ENCODE results near the gene UNG. TPM values are rescaled to one million over a fixed set of nuclear protein-coding genes. Genes with fewer than 3 reads are reported as not detected.

The UNG gene
- total RNA-seq: 78.5 and 80.0 TPM in 2 replicates

DNA sequence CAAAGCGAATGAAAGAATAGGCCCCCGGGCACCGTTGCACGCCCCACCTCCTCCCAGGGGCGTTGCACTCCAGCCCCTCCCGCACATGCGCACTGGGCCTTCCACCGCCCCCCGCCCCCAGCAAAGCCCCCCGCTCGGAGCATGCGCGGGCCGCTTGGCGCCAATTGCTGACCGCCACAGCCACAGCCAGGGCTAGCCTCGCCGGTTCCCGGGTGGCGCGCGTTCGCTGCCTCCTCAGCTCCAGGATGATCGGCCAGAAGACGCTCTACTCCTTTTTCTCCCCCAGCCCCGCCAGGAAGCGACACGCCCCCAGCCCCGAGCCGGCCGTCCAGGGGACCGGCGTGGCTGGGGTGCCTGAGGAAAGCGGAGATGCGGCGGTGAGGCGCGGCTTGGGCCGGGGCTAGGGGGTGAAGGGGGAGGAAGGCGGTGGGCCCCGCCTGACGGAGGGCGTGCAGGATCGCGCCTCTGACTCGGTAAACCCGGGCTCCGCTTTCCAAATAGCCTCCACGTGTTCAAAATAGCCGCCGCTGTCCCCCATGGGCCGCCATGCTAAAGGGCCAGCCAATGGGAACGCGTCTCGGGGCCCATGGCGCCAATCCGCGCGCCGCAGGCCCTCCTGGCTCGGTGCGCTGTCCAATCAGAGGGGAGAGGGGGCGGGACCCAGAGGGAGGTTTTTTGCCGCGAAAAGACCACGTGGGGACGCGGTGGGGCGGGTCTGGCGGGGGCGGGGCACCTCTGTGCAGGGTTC, at the start of gene UNG:
Gene UNG (plus strand): TSS at position 163 of the 748 bp plus-strand sequence. CDS start 83 bp downstream, at position 246.

GRCh38 chr12:109052414-109053323, 44.7 kb upstream of the UNG start, which contains the start of gene USP30:
Gene USP30 (plus strand): TSS chr12:109052576. CDS start chr12:109052679, 103 bp downstream.

DNA sequence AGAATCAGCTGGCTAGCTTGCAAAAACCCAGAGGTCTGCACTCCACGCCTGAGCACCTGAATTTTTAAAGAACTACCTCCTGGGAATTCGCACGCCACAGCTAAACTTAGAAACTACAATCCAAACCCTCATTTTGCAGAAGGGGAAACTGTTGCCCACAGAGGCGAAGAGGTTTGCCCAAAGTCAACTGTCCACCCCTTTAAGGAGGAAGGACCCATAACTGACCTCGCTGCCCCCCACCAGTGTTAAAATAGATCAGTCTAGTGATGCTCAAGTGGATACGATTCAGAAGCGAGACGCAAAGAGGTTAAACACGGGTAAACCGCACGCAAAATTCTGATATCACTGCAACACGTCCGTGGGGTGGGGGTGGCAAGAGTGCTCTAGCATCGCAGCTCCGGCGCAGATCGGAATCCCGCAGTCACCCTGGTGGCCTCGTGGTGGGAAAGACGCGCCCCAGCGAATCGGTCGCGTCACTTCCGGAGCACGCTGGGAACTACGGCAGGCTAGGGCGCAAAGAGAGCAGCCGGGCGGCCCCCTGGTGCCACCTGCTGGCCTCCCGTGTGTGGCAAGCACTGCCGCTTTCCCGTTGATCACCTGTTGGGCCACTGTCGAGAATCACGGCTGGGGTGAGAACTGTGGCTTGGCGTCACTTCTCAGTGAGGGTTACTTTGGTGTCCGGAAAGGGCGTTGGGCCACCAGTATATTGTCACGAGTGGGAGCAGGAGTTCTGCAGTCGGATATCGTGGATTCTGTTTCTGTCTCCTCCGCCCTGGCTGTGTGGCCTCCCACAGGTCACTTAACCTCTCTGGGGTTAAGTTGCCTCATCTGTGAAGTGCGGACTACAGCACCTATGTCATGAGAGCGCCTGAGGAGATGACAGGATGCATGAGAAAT, 4.1 kb upstream of the UNG start, which contains the start of gene ALKBH2:
Gene ALKBH2 (minus strand): TSS at position 451 of the 897 bp plus-strand sequence. CDS start 686 bp downstream, outside the sequence.

GRCh38 chr12:109115758-109116610, 18.6 kb downstream of the UNG start, which contains the start of gene ACACB:
Gene ACACB (plus strand): TSS chr12:109116587. CDS start chr12:109139406, 22,819 bp downstream.

Other genes starting within 250 kb of the UNG start
- gene SSH1, start 240.0 kb upstream of the UNG start, total RNA-seq: 11.7 and 12.8 TPM in 2 replicates
- gene DAO, start 217.5 kb upstream of the UNG start, total RNA-seq: not detected in 2 replicates
- gene SVOP, start 76.5 kb upstream of the UNG start, total RNA-seq: not detected in 2 replicates
- gene USP30, start 45.0 kb upstream of the UNG start, total RNA-seq: 10.1 and 11.0 TPM in 2 replicates
- 20.2 and 24.8 TPM in 2 replicates for gene ALKBH2, start 4.1 kb upstream of the UNG start, total RNA-seq
- gene ACACB, start 19.0 kb downstream of the UNG start, total RNA-seq: 1.7 and 2.5 TPM in 2 replicates
- gene FOXN4, start 211.7 kb downstream of the UNG start, total RNA-seq: not detected in 2 replicates